ENCODE measurements around the gene GLYATL1B. TPM values are rescaled to one million over a fixed set of nuclear protein-coding genes. Genes with fewer than 3 reads are reported as not detected.

Gene GLYATL1B
- total and polyA plus RNA-seq, 2 donors (not counting 1 experiment from before 2014, with no cell fraction given), result not detected

DNA sequence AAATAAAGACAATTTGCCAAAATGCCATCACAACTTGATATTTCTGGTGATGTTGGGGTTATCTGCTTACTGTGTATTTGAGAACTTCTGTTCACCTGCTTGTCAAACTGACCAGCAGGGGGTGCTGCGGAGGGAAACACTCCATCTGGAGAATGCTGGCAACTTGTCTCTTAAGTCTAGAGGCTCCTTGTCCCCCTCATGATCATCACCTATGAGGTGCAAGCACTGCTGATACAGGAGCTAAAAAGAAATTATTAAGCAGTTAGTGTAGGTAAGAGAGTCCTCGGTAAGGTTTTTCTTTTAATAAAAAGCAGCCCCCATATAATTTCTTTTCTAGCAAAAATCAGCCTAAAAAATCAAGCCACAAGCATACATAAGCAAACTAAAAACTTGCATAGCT lies 32.7 kb upstream of the GLYATL1B start:
- ChIA-PET POLR2A (interaction anchor here (0.7 to 0.9 kb wide), 2 partner anchors 48 to 477 kb away, joined by 4 to 5 read pairs; no protein-coding TSS in a partner anchor), CTCF (interaction anchor here (0.6 to 4.0 kb wide), 18 partner anchors 13 to 553 kb away, joined by 3 to 26 read pairs (median 4); no protein-coding TSS in a partner anchor)
- WGBS (ENCODE audit: insufficient coverage), result no CpG with 5 or more reads among the region's 2 CpGs
- Histone ChIP-seq H4K20me1 (ENCODE audit: control insufficient read depth, insufficient read depth, low read length, poor library complexity, severe bottlenecking) (no peaks in the 10 kb centered on the region), H3K36me3 (replicated peaks in 1 of 2; ENCODE audit: control extremely low read depth in 1 of 2, control insufficient read depth in 1 of 2, extremely low read depth in 1 of 2, insufficient read depth in 2 of 2, low read length in 1 of 2) (peaks cover 1 to 13% of the 10 kb centered on the region in 2 experiments), H3K9ac (ENCODE audit: low read length) (no peak overlapping the region), H3K4me1 (ENCODE audit: control insufficient read depth in 2 of 2, insufficient read depth in 2 of 2, low read length in 2 of 2) (peaks cover 58 to 66% of the 10 kb centered on the region in 2 donors), H3K27ac (ENCODE audit: low read length in 2 of 2) (no peak overlapping the region), H3K79me2 (ENCODE audit: control insufficient read depth, insufficient read depth, low read length) (peaks cover 13% of the 10 kb centered on the region), H3K4me2 (replicated peaks; ENCODE audit: low read depth, low read length, poor library complexity, severe bottlenecking) (peak overlapping the region; percentile 8), H3K9me3 (ENCODE audit: control extremely low read depth in 1 of 3, control insufficient read depth in 2 of 3, insufficient read depth in 1 of 3, low read length in 2 of 3) (peaks cover 0 to 4% (median 0%) of the 10 kb centered on the region in 3 donors), H3K27me3 (replicated peaks in 1 of 4; ENCODE audit: control extremely low read depth in 1 of 4, control insufficient read depth in 3 of 4, insufficient read depth in 4 of 4, low read length in 3 of 4) (no peaks in the 10 kb centered on the region), H2AFZ (ENCODE audit: insufficient read depth, low read depth, low read length, poor library complexity, severe bottlenecking) (no peak overlapping the region), H3K4me3 (ENCODE audit: control extremely low read depth in 1 of 5, extremely low read depth in 1 of 5, insufficient read depth in 1 of 5, low read depth in 2 of 5, low read length in 4 of 5) (no peak overlapping the region)
- DNase-seq, result peak; percentile 77
- no peaks in the 10 kb centered on the region for H3K9me3 Mint-ChIP-seq (ENCODE audit: insufficient read depth)
- no peaks in the 10 kb centered on the region for H3K27me3 Mint-ChIP-seq
- no peak overlapping the region for H3K27ac Mint-ChIP-seq
- TF ChIP-seq, protein P1, sequence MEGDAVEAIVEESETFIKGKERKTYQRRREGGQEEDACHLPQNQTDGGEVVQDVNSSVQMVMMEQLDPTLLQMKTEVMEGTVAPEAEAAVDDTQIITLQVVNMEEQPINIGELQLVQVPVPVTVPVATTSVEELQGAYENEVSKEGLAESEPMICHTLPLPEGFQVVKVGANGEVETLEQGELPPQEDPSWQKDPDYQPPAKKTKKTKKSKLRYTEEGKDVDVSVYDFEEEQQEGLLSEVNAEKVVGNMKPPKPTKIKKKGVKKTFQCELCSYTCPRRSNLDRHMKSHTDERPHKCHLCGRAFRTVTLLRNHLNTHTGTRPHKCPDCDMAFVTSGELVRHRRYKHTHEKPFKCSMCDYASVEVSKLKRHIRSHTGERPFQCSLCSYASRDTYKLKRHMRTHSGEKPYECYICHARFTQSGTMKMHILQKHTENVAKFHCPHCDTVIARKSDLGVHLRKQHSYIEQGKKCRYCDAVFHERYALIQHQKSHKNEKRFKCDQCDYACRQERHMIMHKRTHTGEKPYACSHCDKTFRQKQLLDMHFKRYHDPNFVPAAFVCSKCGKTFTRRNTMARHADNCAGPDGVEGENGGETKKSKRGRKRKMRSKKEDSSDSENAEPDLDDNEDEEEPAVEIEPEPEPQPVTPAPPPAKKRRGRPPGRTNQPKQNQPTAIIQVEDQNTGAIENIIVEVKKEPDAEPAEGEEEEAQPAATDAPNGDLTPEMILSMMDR (IDR thresholded peaks at IDR 0.05), result peak; percentile 73
- no peak for TF ChIP-seq EZH2 (IDR thresholded peaks at IDR 0.05; ENCODE audit: borderline replicate concordance, insufficient read depth, low read depth, low read length, poor library complexity, severe bottlenecking)
- H3K4me1 Mint-ChIP-seq, result peaks cover 68% of the 10 kb centered on the region
- intact Hi-C loops (cut with micrococcal nuclease), result loop anchor here (5.0 kb wide), 1 partner anchor 41 kb away; no protein-coding TSS in a partner anchor
- no peak for ATAC-seq (ENCODE audit: low read depth)
- peak overlapping the region; percentile 36 for H3K4me3 Mint-ChIP-seq

Measured in B cell (primary cell).